GM06990 (cell line): ENCODE measurements around the gene GJD3.
"Not testable (repeated sequence)": the region's sequence is repeated elsewhere in the genome, so short reads cannot be mapped to it uniquely, and the experiment has no call there.

Source experiments
- DNase-seq: peaks from one replicate; pipeline ENCODE4 v3.0.0-alpha.2; 2011; ENCODE audit not compliant: insufficient read length; ENCODE audit errors: extremely low read depth
- H3K27me3 ChIP-seq: replicated peaks from 2 replicates; pipeline ENCODE4 v1.6.0; 2011; ENCODE audit warnings: low read length; ENCODE audit not compliant: control insufficient read depth, insufficient read depth
- H3K36me3 ChIP-seq: 2 replicates; pipeline ENCODE4 v1.5.1; 2011; ENCODE audit warnings: low read length; ENCODE audit not compliant: control insufficient read depth, insufficient read depth
- H3K4me3 ChIP-seq: replicated peaks from 2 replicates; pipeline ENCODE4 v1.5.1; 2011; ENCODE audit warnings: low read depth, mild to moderate bottlenecking, control low read depth, low read length
- CTCF ChIP-seq: IDR thresholded peaks from 2 replicates; pipeline ENCODE4 v1.5.1; 2011; ENCODE audit warnings: low read length, control low read depth, mild to moderate bottlenecking, inconsistent platforms; ENCODE audit not compliant: insufficient read depth, poor library complexity, severe bottlenecking

The GJD3 gene

GRCh38 chr17:40372031-40372430, 7.5 kb upstream of the GJD3 start:
- Histone ChIP-seq H3K36me3 (no peaks in the 10 kb centered on the region), H3K4me3 (no peak overlapping the region), H3K27me3 (no peaks in the 10 kb centered on the region)
- no peak for TF ChIP-seq CTCF
- no peak for DNase-seq

- Histone ChIP-seq H3K36me3 (no peaks in the 10 kb centered on the region), H3K4me3 (no peak overlapping the region), H3K27me3 (no peaks in the 10 kb centered on the region)
- no peak for DNase-seq
- no peak for TF ChIP-seq CTCF
Measured at GRCh38 chr17:40371261-40371929, 6.9 kb upstream of the GJD3 start.

GRCh38 chr17:40369923-40370322, 5.4 kb upstream of the GJD3 start:
- no peaks in the 10 kb centered on the region for H3K27me3 ChIP-seq
- DNase-seq: no peak
- no peak for TF ChIP-seq CTCF

GRCh38 chr17:40367728-40368127, 3.2 kb upstream of the GJD3 start:
- not testable (repeated sequence) for H3K36me3 ChIP-seq, DNase-seq, H3K27me3 ChIP-seq, H3K4me3 ChIP-seq

More at GRCh38 chr17:40369923-40370322, 5.4 kb upstream of the GJD3 start:
- H3K4me3 ChIP-seq: no peak overlapping the region
- H3K36me3 ChIP-seq: no peaks in the 10 kb centered on the region

GRCh38 chr17:40366861-40367518, 2.5 kb upstream of the GJD3 start:
- Histone ChIP-seq H3K36me3 (no peaks in the 10 kb centered on the region), H3K4me3 (no peak overlapping the region), H3K27me3 (no peaks in the 10 kb centered on the region)
- DNase-seq: no peak
- TF ChIP-seq CTCF: no peak

GRCh38 chr17:40366076-40366860, 1.7 kb upstream of the GJD3 start:
- no peak for TF ChIP-seq CTCF
- no peak overlapping the region for H3K4me3 ChIP-seq
- no peak for DNase-seq
- no peaks in the 10 kb centered on the region for H3K36me3 ChIP-seq
- no peaks in the 10 kb centered on the region for H3K27me3 ChIP-seq
